ENCODE results near the gene DNAJC16.

DNAJC16 gene

DNA sequence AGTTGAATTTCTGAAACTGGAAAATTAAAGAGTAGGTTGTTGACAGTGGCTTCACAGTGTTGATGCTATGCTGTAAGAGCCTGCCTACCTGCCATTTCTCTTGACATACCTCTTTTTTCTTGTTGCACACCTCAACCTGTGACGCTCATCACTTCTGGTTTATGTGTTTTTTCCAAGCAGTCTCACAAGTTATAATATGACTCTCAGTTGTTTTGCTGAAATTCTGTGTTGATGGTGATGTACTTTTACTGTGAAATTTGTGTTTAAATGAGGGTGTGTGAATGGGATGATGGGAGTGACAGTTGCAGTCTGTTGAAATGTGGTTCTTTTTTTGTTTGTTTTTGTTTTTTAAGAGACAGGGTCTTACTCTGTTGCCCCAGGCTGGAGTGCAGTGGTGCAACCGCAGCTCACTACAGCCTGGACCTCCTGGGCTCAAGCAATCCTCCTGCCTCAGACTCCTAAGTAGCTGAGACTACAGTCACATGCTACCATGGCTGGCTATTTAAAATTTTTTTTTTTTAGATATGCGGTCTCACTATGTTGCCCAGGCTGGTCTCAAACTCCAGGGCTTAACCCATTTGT, 97.6 kb downstream of the DNAJC16 start:
- no peak for DNase-seq

DNA sequence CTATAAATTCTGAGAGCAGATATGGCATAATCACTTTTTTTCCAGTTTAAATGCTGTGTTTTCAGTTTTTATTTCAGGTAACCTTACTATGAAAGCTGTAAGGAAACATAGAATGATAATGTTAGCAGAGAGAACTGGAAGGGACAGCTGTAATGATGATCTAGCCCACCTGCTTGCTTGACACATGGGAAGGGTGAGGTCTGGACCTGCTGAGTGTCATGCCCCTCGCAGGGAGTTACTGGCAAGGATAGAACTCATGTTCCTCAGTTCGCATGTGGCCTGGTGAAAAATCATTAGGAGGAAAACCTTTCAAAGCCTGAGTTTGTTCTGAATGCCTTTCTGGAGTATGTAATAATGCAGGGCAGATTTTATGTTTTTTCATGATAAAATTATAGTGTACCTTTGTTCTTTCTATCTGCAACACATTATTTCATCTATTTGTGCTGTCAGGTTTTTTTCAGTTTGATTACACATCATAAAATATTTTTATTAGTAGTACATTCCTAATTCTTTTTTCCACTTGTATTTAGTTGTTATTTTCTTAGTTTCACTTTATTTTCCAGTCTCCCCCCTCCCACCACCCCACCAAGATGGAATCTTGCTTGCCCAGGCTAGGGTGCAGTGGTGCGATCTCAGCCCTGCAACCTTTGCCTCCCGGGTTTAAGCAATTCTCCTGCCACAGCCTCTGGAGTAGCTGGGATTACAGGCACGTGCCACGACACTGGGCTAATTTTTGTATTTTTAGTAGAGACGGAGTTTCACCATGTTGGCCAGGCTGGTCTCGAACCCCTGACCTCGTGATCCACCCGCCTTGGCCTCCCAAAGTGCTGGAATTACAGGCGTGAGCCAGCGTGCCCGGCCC, 98.6 kb downstream of the DNAJC16 start:
- DNase-seq: no peak

All from stimulated activated CD4-positive, alpha-beta T cell treated with anti-CD3 and anti-CD28 coated beads, Interleukin-2, amount 100 ng/mL, for 48 hours (primary cell).